ENCODE data around the gene ENOX2. TPM values are rescaled to one million over a fixed set of nuclear protein-coding genes. Genes with fewer than 3 reads are reported as not detected.
"Not testable (repeated sequence)": the region's sequence is repeated elsewhere in the genome, so short reads cannot be mapped to it uniquely, and the experiment has no call there.

ENOX2 gene
- total RNA-seq, 4 donors from 2014 or later, result 10.2 to 27.0 (median 12.9) TPM

- ATAC-seq (ENCODE audit: low FRiP score) (no peak), DNase-seq (ENCODE audit: low spot score) (no peak)
- no peak for TF ChIP-seq CTCF (IDR thresholded peaks at IDR 0.05)
These were observed 183.6 kb downstream of the ENOX2 start for GRCh38 chrX:130719413-130719812.

GRCh38 chrX:130718137-130718536, 184.9 kb downstream of the ENOX2 start:
- ATAC-seq (ENCODE audit: low FRiP score) (no peak), DNase-seq (ENCODE audit: low spot score) (no peak)
- TF ChIP-seq CTCF (IDR thresholded peaks at IDR 0.05), result no peak

- no peak for TF ChIP-seq CTCF (IDR thresholded peaks at IDR 0.05)
- DNase-seq (ENCODE audit: low spot score) (no peak), ATAC-seq (ENCODE audit: low FRiP score) (no peak)
These were observed 186.1 kb downstream of the ENOX2 start for GRCh38 chrX:130716781-130717413.

GRCh38 chrX:130716346-130716745, 186.7 kb downstream of the ENOX2 start:
- no peak for DNase-seq (ENCODE audit: low spot score)
- no peak for ATAC-seq (ENCODE audit: low FRiP score)
- TF ChIP-seq CTCF (IDR thresholded peaks at IDR 0.05), result no peak

- no peak for TF ChIP-seq CTCF (IDR thresholded peaks at IDR 0.05)
- ATAC-seq (ENCODE audit: low FRiP score) (no peak), DNase-seq (ENCODE audit: low spot score) (no peak)
These were observed 187.7 kb downstream of the ENOX2 start for GRCh38 chrX:130715299-130715698.

- TF ChIP-seq CTCF (IDR thresholded peaks at IDR 0.05), result no peak
- ATAC-seq (ENCODE audit: low FRiP score), result no peak
- no peak for DNase-seq (ENCODE audit: low spot score)
These were observed 188.3 kb downstream of the ENOX2 start for GRCh38 chrX:130714665-130715064.

GRCh38 chrX:130714135-130714534, 188.9 kb downstream of the ENOX2 start:
- no peak for ATAC-seq (ENCODE audit: low FRiP score)
- no peak for TF ChIP-seq CTCF (IDR thresholded peaks at IDR 0.05)
- DNase-seq (ENCODE audit: low spot score), result no peak

- not testable (repeated sequence) for DNase-seq (ENCODE audit: low spot score); ATAC-seq (ENCODE audit: low FRiP score)
These were observed 193.8 kb downstream of the ENOX2 start for GRCh38 chrX:130709178-130709577.
